ENCODE data around the gene COPG1. TPM values are rescaled to one million over a fixed set of nuclear protein-coding genes. Genes with fewer than 3 reads are reported as not detected.
A peak's percentile ranks its signal among the peaks of the same experiment; 100 is the strongest.

COPG1 gene
- total and polyA plus RNA-seq, 2 of the 4 experiments (the other 2 are of a cell fraction), result 203 to 446 TPM

DNA sequence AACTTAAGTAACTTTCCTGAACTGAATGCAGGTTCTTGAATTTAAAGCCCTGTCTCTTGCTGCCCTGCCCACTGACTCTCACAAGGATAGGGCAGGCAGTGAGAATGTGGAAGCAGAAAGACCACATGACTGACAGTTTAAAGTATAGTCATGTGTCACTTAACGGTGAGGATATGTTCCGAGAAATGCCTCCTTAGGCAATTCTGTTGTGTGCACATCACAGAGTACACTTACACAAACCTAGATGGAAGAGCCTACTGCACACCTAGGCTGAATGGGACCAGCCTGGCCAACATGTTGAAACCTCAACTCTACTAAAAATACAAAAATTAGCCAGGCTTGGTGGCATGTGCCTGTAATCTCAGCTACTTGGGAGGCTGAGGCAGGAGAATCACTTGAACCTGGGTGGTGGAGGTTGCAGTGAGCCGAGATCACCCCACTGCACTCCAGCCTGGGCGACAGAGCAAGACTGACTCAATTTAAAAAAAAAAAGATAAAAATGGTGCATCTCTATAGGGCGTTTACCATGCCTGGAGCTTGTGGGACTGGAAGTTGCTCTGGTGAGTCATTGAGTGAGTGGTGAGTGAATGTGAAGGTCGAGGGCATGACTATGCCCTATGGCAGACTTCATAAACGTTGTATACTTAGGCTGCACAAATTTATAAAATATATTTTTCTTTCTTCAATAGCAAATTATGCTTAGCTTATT is 18.9 kb upstream of the COPG1 start:
- Histone ChIP-seq H2BK120ac (ENCODE audit: low read depth, low read length) (peak overlapping the region; percentile 78), H3K4ac (ENCODE audit: low read depth, low read length) (peak overlapping the region; percentile 82), H2AK9ac (replicated peaks; ENCODE audit: low read depth, low read length, poor library complexity) (peak overlapping the region; percentile 74), H3K79me1 (ENCODE audit: low read depth in 1 of 2, low read length in 2 of 2) (peaks cover 0 to 17% of the 10 kb centered on the region in 2 experiments; a peak in 2 of 4 replicates), H3K9me1 (ENCODE audit: insufficient read depth, low read length) (peaks cover 25% of the 10 kb centered on the region), H3K4me3 (ENCODE audit: insufficient read depth, low read depth, low read length) (no peak overlapping the region), H3K23ac (ENCODE audit: low read depth, low read length) (peak overlapping the region; percentile 81; the same call in 1 of the 2 replicates), H3K36me3 (ENCODE audit: control insufficient read depth, insufficient read depth, low read length) (no peaks in the 10 kb centered on the region), H4K20me1 (ENCODE audit: insufficient read depth, low read length) (no peaks in the 10 kb centered on the region), H3K4me2 (ENCODE audit: low read depth, low read length) (no peak overlapping the region), H2BK5ac (ENCODE audit: low read depth, low read length, poor library complexity, severe bottlenecking) (peak overlapping the region; percentile 55), H3K9ac (ENCODE audit: low read depth, low read length) (no peak overlapping the region), H2AK5ac (ENCODE audit: low read depth, low read length) (peak overlapping the region; percentile 81), H3K9me3 (ENCODE audit: control insufficient read depth, insufficient read depth, low read length) (no peaks in the 10 kb centered on the region), H4K91ac (ENCODE audit: insufficient read depth, low read depth, low read length) (peak overlapping the region; percentile 69), H2BK15ac (ENCODE audit: low read depth, low read length) (peak overlapping the region; percentile 53; the same call in 1 of the 3 replicates), H3K56ac (ENCODE audit: extremely low read depth, insufficient read depth, low read length) (no peak overlapping the region), H3K27ac (ENCODE audit: insufficient read depth, low read length) (peak overlapping the region; percentile 7; the same call in 1 of the 2 replicates), H2AFZ (replicated peaks; ENCODE audit: low read length, poor library complexity) (peak overlapping the region; percentile 54), H3K14ac (replicated peaks; ENCODE audit: low read depth, low read length) (peak overlapping the region; percentile 85), H3K4me1 (ENCODE audit: control insufficient read depth, insufficient read depth, low read length) (peaks cover 20% of the 10 kb centered on the region), H3K18ac (ENCODE audit: low read depth, low read length) (no peak overlapping the region), H4K5ac (ENCODE audit: low read depth, low read length) (no peak overlapping the region), H3K27me3 (ENCODE audit: control insufficient read depth, insufficient read depth, low read length) (no peaks in the 10 kb centered on the region), H4K8ac (ENCODE audit: low read depth in 2 of 2, low read length in 2 of 2) (peak overlapping the region in 1 of 2 experiments; percentile 82; a peak in 2 of 4 replicates), H2BK20ac (ENCODE audit: low read depth, low read length) (peak overlapping the region; percentile 92)
- WGBS, 2 experiments (ENCODE audit: extremely low coverage in 2 of 2, insufficient read length in 1 of 2), result 50% methylated on average over 1 of the region's 7 CpGs; no CpG with 5 or more reads in 1 of the 2 experiments
- no peak for TF ChIP-seq RAD21 (IDR thresholded peaks at IDR 0.05; ENCODE audit: low read length)
- TF ChIP-seq, protein P1, sequence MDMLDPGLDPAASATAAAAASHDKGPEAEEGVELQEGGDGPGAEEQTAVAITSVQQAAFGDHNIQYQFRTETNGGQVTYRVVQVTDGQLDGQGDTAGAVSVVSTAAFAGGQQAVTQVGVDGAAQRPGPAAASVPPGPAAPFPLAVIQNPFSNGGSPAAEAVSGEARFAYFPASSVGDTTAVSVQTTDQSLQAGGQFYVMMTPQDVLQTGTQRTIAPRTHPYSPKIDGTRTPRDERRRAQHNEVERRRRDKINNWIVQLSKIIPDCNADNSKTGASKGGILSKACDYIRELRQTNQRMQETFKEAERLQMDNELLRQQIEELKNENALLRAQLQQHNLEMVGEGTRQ (IDR thresholded peaks at IDR 0.05; ENCODE audit: low read depth, low read length), result no peak
- no peak for TF ChIP-seq RFX5 (IDR thresholded peaks at IDR 0.05; ENCODE audit: low read depth, low read length)
- TF ChIP-seq POLR2A (IDR thresholded peaks at IDR 0.05; ENCODE audit: low read depth, low read length), result no peak
- peak; percentile 84 for TF ChIP-seq FOS (IDR thresholded peaks at IDR 0.05; ENCODE audit: low read depth, low read length)
- no peak for TF ChIP-seq MAZ (IDR thresholded peaks at IDR 0.05; ENCODE audit: borderline replicate concordance, low read depth, low read length)
- peak; percentile 41; the same call in 1 of the 2 replicates for TF ChIP-seq BHLHE40 (IDR thresholded peaks at IDR 0.05; ENCODE audit: low read depth, low read length)
- TF ChIP-seq CHD1 (IDR thresholded peaks at IDR 0.05; ENCODE audit: low read depth, low read length), result no peak
- no peak for TF ChIP-seq CTCF (conservative IDR thresholded peaks at IDR 0.05; ENCODE audit: low read depth, low read length)
- intact Hi-C loops (cut with micrococcal nuclease), result no loop called here
- CTCF ChIA-PET, result interaction anchor here (0.6 to 0.7 kb wide), 2 partner anchors 137 to 952 kb away, joined by 3 to 4 read pairs; no protein-coding TSS in a partner anchor
- peak; percentile 90 for DNase-seq
- dilution Hi-C loops (cut with HindIII; ENCODE audit: low sequenced_read_pairs, unreplicated experiment), result no loop called here
- in situ Hi-C loops (cut with MboI; ENCODE audit: low sequenced_read_pairs), result no loop called here
- BruUV-seq (replicated peaks), result no TSS peak
- POLR2A ChIA-PET (ENCODE audit: unreplicated experiment), result no interaction called here
- peak; percentile 71 for ATAC-seq (ENCODE audit: low read depth)

Data from IMR-90 (cell line).